Suprapubic skin (tissue), 3 donors: ENCODE data around the gene AKR1C8.
"Not testable (repeated sequence)": the region's sequence is repeated elsewhere in the genome, so short reads cannot be mapped to it uniquely, and the experiment has no call there.

Source experiments
- CTCF ChIP-seq, 2 donors: fragments of 200-600 bp in 1 of 2; fragments of 450-650 bp in 1 of 2; sonication (generic) in 1 of 2; IDR thresholded peaks; one replicate each; pipeline ENCODE4 v1.5.1; 2016 to 2019; ENCODE audit warnings: antibody characterized with exemption in 2 of 2, mild to moderate bottlenecking in 1 of 2, moderate library complexity in 1 of 2
- POLR2A ChIP-seq, 2 donors: fragments of 450-650 bp; IDR thresholded peaks; one replicate each; pipeline ENCODE4 v1.6.1; 2017; ENCODE audit warnings: antibody characterized with exemption in 2 of 2, mild to moderate bottlenecking in 2 of 2, moderate library complexity in 2 of 2

DNA sequence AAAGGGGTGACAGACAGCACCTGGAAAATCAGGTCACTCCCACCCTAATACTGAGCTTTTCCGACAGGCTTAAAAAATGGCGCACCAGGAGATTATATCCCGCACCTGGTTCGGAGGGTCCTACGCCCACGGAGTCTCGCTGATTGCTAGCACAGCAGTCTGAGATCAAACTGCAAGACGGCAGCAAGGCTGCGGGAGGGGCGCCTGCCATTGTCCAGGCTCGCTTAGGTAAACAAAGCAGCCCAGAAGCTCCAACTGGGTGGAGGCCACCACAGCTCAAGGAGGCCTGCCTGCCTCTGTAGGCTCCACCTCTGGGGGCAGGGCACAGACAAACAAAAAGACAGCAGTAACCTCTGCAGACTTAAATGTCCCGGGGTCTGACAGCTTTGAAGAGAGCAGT lies 75.1 kb downstream of the AKR1C8 start:
- not testable (repeated sequence) for TF ChIP-seq POLR2A, CTCF (IDR thresholded peaks at IDR 0.05)
